Measurements from ENCODE around the gene HTATIP2. TPM values are rescaled to one million over a fixed set of nuclear protein-coding genes. Genes with fewer than 3 reads are reported as not detected.

HTATIP2 gene
- total and polyA plus RNA-seq, 9 of the 15 experiments (the other 6 are each of a cell fraction or from before 2014, with no cell fraction given): 48.3 to 90.9 (median 64.4) TPM

- TF ChIP-seq JUN (IDR thresholded peaks at IDR 0.05; ENCODE audit: borderline replicate concordance, low read depth, low read length) (peak; percentile 27; the same call in 1 of the 2 replicates), JUN (CRISPR knock-in tag; IDR thresholded peaks at IDR 0.05; ENCODE audit: borderline replicate concordance) (no peak), ZBTB8A (IDR thresholded peaks at IDR 0.05; ENCODE audit: partially characterized antibody) (no peak), ZNF263 (CRISPR knock-in tag; IDR thresholded peaks at IDR 0.05; ENCODE audit: borderline replicate concordance) (0 out of 2 replicates have a peak, but pooled peaks have one; percentile 75), FOXK2 (conservative IDR thresholded peaks at IDR 0.05 in 1 of 2, IDR thresholded peaks at IDR 0.05 in 1 of 2; ENCODE audit: low read depth in 2 of 2) (peak; percentile 55 to 67; a peak in 3 of 4 replicates), TBL1XR1 (IDR thresholded peaks at IDR 0.05; ENCODE audit: low read length in 2 of 2) (peak in 1 of 2 experiments; percentile 75; a peak in 1 of 4 replicates), SP2 (IDR thresholded peaks at IDR 0.05; ENCODE audit: extremely low read depth, low read depth, low read length, poor library complexity, severe bottlenecking) (no peak), PML (IDR thresholded peaks at IDR 0.05; ENCODE audit: low read length) (peak; percentile 42; the same call in 1 of the 2 replicates), GABPA (tag; conservative IDR thresholded peaks at IDR 0.05; ENCODE audit: low read depth) (peak; percentile 86), SFPQ (IDR thresholded peaks at IDR 0.05; ENCODE audit: low read depth, low read length) (no peak), ZNF561 (CRISPR knock-in tag; conservative IDR thresholded peaks at IDR 0.05) (no peak), ZNF57 (CRISPR knock-in tag; IDR thresholded peaks at IDR 0.05) (0 out of 2 replicates have a peak, but pooled peaks have one; percentile 46), MYBL2 (IDR thresholded peaks at IDR 0.05; ENCODE audit: low read depth) (no peak), MYBL2 (CRISPR knock-in tag; IDR thresholded peaks at IDR 0.05; ENCODE audit: borderline replicate concordance) (no peak), GATAD2A (IDR thresholded peaks at IDR 0.05) (no peak), E4F1 (CRISPR knock-in tag; IDR thresholded peaks at IDR 0.05; ENCODE audit: borderline replicate concordance) (no peak), STAG1 (CRISPR knock-in tag; IDR thresholded peaks at IDR 0.05; ENCODE audit: borderline replicate concordance) (no peak), BACH1 (tag; IDR thresholded peaks at IDR 0.05) (peak; percentile 68; the same call in 1 of the 2 replicates), RBM25 (IDR thresholded peaks at IDR 0.05; ENCODE audit: low read depth, low read length, severe bottlenecking) (no peak), DIDO1 (tag; IDR thresholded peaks at IDR 0.05; ENCODE audit: low read depth) (peak; percentile 65; the same call in 1 of the 2 replicates), MTA1 (IDR thresholded peaks at IDR 0.05; ENCODE audit: borderline replicate concordance) (peak; percentile 99), CCAR2 (IDR thresholded peaks at IDR 0.05; ENCODE audit: low read depth, low read length) (no peak), STAT5A (IDR thresholded peaks at IDR 0.05; ENCODE audit: borderline replicate concordance, low read length) (no peak), ZFP36 (IDR thresholded peaks at IDR 0.05; ENCODE audit: low read depth, low read length, partially characterized antibody) (no peak)
Observed at GRCh38 chr11:20387261-20388095, 24.0 kb downstream of the HTATIP2 start, which contains the start of gene PRMT3 (continued).

Data from K562 (cell line).